ENCODE results near the gene SH3RF1.

GRCh38 chr4:169210504-169211118 lies 60.1 kb downstream of the SH3RF1 start:
- TF ChIP-seq CTCF (IDR thresholded peaks at IDR 0.05), result no peak
- no peak for TF ChIP-seq POLR2A (IDR thresholded peaks at IDR 0.05; ENCODE audit: low read depth)
- TF ChIP-seq EP300 (IDR thresholded peaks at IDR 0.05), result no peak

Data from esophagus muscularis mucosa (tissue), 4 donors.